A549 treated with DMSO at 1 μM for 4 hours (cell line): ENCODE results near the gene ADORA2B. TPM values are rescaled to one million over a fixed set of nuclear protein-coding genes. Genes with fewer than 3 reads are reported as not detected.

Source experiments
- total RNA-seq: library from RNA; stranded (reverse); fragments of 200-300 nt; extraction: Qiagen RNA extraction; gene quantifications from 5 replicates; pipeline ENCODE4 v1.2.3, GENCODE V29; 2022; ENCODE audit warnings: low read depth

Gene ADORA2B
- 10.1 to 15.3 TPM (median 11.9 TPM) in 5 replicates for total RNA-seq

GRCh38 chr17:15944759-15945526 is at the start of gene ADORA2B:
Gene ADORA2B (plus strand): TSS chr17:15945130. CDS start chr17:15945249, 119 bp downstream.

GRCh38 chr17:15999141-15999973 is 54.4 kb downstream of the ADORA2B start, which contains the start of the genes TTC19 and ZSWIM7:
Gene TTC19 (plus strand): TSS chr17:15999824. CDS start chr17:15999849, 25 bp downstream.
Gene ZSWIM7 (minus strand): TSS chr17:15999704. CDS start chr17:15999594, 110 bp downstream.

Other genes with a start within 250 kb of the ADORA2B start
- gene ZNF286A, start 245.4 kb upstream of the ADORA2B start, total RNA-seq, result 27.1 to 41.0 TPM (median 33.6 TPM) in 5 replicates
- gene TBC1D26, start 212.8 kb upstream of the ADORA2B start, total RNA-seq, result not detected in 5 replicates
- 40.2 to 47.2 TPM (median 43.2 TPM) in 5 replicates for gene ZSWIM7, start 54.6 kb downstream of the ADORA2B start, total RNA-seq
- 45.1 to 49.9 TPM (median 46.4 TPM) in 5 replicates for gene TTC19, start 54.7 kb downstream of the ADORA2B start, total RNA-seq